Measurements from ENCODE around the gene MMP14. TPM values are rescaled to one million over a fixed set of nuclear protein-coding genes. Genes with fewer than 3 reads are reported as not detected.

The MMP14 gene
- total and polyA plus RNA-seq, 2 of the 13 experiments (the other 11 are each of a cell fraction or from before 2014, with no cell fraction given) = 5.2 to 9.8 TPM

DNA sequence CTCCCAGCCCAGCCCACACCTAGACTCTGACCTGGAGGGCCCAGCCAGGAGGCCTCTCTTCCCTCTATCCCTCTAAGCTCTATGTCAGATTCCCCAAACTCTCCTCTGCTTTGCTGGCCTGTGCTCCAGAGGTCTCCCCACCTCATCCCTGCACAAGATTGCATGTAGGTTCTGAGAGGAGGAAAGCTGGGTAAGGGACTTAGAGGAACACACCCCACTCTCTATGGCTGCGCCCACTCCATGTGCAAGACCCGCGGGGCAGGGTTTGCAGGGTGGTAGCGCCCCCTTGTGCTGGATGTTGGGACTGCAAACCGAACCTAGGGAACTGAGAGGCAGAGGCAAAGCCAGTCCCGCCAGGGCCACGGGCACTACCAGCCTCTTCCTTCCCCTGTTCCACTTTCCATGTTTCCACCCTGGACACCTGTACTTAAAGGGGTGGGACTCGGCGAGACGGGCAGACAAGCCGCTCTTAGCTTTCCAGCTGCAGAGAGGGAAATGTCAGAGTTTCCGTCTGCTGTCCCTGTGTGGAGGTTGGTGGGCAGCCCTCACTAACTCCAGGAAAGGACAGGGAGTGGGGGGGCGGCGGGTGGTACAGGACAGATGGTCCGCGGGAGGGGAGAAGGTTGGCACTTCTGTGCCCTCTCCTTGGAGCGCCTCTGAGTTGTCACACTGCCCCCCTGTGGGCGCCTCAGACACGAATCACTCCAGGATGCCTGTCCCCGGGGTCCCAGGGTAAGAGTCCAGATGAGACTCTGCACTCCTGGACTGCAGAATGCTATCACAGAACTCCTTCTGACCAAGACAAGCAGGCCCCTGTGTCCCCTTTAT is 16.8 kb downstream of the MMP14 start (continued):
- TF ChIP-seq, protein P1, sequence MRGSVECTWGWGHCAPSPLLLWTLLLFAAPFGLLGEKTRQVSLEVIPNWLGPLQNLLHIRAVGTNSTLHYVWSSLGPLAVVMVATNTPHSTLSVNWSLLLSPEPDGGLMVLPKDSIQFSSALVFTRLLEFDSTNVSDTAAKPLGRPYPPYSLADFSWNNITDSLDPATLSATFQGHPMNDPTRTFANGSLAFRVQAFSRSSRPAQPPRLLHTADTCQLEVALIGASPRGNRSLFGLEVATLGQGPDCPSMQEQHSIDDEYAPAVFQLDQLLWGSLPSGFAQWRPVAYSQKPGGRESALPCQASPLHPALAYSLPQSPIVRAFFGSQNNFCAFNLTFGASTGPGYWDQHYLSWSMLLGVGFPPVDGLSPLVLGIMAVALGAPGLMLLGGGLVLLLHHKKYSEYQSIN (CRISPR knock-in tag; IDR thresholded peaks at IDR 0.05; ENCODE audit: borderline replicate concordance) = no peak
- TF ChIP-seq RARA (CRISPR knock-in tag; IDR thresholded peaks at IDR 0.05) (peak; percentile 35), WIZ (CRISPR knock-in tag; IDR thresholded peaks at IDR 0.05) (peak; percentile 96), ZNF792 (CRISPR knock-in tag; IDR thresholded peaks at IDR 0.05) (peak; percentile 55; the same call in 1 of the 2 replicates), ATRX (CRISPR knock-in tag; IDR thresholded peaks at IDR 0.05; ENCODE audit: borderline replicate concordance) (0 out of 2 replicates have a peak, but pooled peaks have one; percentile 90), SRSF4 (IDR thresholded peaks at IDR 0.05; ENCODE audit: low read depth, low read length, poor library complexity, severe bottlenecking) (no peak), DNMT3B (CRISPR knock-in tag; conservative IDR thresholded peaks at IDR 0.05) (no peak; the same call in 1 of the 2 replicates), ZKSCAN1 (IDR thresholded peaks at IDR 0.05; ENCODE audit: low read length) (no peak), FOXA1 (IDR thresholded peaks at IDR 0.05) (no peak), FOXA1 (CRISPR knock-in tag; IDR thresholded peaks at IDR 0.05) (no peak; the same call in 1 of the 2 replicates), ADNP (CRISPR knock-in tag; IDR thresholded peaks at IDR 0.05) (0 out of 2 replicates have a peak, but pooled peaks have one; percentile 33), PCBP2 (optimal IDR thresholded peaks at IDR 0.05; ENCODE audit: low read depth, low read length, poor library complexity, severe bottlenecking) (peak; percentile 17), ZFP36L2 (CRISPR knock-in tag; IDR thresholded peaks at IDR 0.05) (no peak), ZNF790 (CRISPR knock-in tag; IDR thresholded peaks at IDR 0.05; ENCODE audit: borderline replicate concordance) (0 out of 2 replicates have a peak, but pooled peaks have one; percentile 66), ZNF782 (CRISPR knock-in tag; IDR thresholded peaks at IDR 0.05; ENCODE audit: borderline replicate concordance) (peak; percentile 97), ZNF780A (CRISPR knock-in tag; IDR thresholded peaks at IDR 0.05) (no peak), TSC22D2 (CRISPR knock-in tag; IDR thresholded peaks at IDR 0.05; ENCODE audit: borderline replicate concordance) (peak; percentile 80; the same call in 1 of the 2 replicates), REXO4 (CRISPR knock-in tag; IDR thresholded peaks at IDR 0.05; ENCODE audit: borderline replicate concordance) (0 out of 2 replicates have a peak, but pooled peaks have one; percentile 19), ZNF660 (CRISPR knock-in tag; IDR thresholded peaks at IDR 0.05; ENCODE audit: borderline replicate concordance, low read depth) (no peak)
- TF ChIP-seq, protein P2, sequence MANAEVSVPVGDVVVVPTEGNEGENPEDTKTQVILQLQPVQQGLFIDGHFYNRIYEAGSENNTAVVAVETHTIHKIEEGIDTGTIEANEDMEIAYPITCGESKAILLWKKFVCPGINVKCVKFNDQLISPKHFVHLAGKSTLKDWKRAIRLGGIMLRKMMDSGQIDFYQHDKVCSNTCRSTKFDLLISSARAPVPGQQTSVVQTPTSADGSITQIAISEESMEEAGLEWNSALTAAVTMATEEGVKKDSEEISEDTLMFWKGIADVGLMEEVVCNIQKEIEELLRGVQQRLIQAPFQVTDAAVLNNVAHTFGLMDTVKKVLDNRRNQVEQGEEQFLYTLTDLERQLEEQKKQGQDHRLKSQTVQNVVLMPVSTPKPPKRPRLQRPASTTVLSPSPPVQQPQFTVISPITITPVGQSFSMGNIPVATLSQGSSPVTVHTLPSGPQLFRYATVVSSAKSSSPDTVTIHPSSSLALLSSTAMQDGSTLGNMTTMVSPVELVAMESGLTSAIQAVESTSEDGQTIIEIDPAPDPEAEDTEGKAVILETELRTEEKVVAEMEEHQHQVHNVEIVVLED (CRISPR knock-in tag; IDR thresholded peaks at IDR 0.05; ENCODE audit: borderline replicate concordance) = peak; percentile 51; the same call in 1 of the 2 replicates
- TF ChIP-seq, protein P3, sequence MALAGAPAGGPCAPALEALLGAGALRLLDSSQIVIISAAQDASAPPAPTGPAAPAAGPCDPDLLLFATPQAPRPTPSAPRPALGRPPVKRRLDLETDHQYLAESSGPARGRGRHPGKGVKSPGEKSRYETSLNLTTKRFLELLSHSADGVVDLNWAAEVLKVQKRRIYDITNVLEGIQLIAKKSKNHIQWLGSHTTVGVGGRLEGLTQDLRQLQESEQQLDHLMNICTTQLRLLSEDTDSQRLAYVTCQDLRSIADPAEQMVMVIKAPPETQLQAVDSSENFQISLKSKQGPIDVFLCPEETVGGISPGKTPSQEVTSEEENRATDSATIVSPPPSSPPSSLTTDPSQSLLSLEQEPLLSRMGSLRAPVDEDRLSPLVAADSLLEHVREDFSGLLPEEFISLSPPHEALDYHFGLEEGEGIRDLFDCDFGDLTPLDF (CRISPR knock-in tag; IDR thresholded peaks at IDR 0.05) = no peak
- TF ChIP-seq, protein P4, sequence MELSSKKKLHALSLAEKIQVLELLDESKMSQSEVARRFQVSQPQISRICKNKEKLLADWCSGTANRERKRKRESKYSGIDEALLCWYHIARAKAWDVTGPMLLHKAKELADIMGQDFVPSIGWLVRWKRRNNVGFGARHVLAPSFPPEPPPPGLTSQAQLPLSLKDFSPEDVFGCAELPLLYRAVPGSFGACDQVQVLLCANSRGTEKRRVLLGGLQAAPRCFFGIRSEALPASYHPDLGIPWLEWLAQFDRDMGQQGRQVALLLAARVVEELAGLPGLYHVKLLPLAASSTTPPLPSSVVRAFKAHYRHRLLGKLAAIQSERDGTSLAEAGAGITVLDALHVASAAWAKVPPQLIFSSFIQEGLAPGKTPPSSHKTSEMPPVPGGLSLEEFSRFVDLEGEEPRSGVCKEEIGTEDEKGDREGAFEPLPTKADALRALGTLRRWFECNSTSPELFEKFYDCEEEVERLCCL (CRISPR knock-in tag; IDR thresholded peaks at IDR 0.05; ENCODE audit: borderline replicate concordance) = no peak
- TF ChIP-seq, protein P5, sequence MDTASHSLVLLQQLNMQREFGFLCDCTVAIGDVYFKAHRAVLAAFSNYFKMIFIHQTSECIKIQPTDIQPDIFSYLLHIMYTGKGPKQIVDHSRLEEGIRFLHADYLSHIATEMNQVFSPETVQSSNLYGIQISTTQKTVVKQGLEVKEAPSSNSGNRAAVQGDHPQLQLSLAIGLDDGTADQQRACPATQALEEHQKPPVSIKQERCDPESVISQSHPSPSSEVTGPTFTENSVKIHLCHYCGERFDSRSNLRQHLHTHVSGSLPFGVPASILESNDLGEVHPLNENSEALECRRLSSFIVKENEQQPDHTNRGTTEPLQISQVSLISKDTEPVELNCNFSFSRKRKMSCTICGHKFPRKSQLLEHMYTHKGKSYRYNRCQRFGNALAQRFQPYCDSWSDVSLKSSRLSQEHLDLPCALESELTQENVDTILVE (CRISPR knock-in tag; IDR thresholded peaks at IDR 0.05) = peak; percentile 80; the same call in 1 of the 2 replicates
